Ureter (tissue), 1 donor: ENCODE results near the gene KLF13. TPM values are rescaled to one million over a fixed set of nuclear protein-coding genes. Genes with fewer than 3 reads are reported as not detected.
A peak's percentile ranks its signal among the peaks of the same experiment; 100 is the strongest.

ENCODE experiments used
- DNase-seq: peaks from one replicate; pipeline ENCODE4 v3.0.0-alpha.2; 2020; ENCODE audit warnings: low spot score
- total RNA-seq: library from RNA; stranded (reverse); gene quantifications from one replicate; pipeline ENCODE4 v1.2.4, GENCODE V29; 2023
- donor health status: DM: yes; HTN: yes; CAD: no.

Gene KLF13
- 77.5 TPM for total RNA-seq

DNA sequence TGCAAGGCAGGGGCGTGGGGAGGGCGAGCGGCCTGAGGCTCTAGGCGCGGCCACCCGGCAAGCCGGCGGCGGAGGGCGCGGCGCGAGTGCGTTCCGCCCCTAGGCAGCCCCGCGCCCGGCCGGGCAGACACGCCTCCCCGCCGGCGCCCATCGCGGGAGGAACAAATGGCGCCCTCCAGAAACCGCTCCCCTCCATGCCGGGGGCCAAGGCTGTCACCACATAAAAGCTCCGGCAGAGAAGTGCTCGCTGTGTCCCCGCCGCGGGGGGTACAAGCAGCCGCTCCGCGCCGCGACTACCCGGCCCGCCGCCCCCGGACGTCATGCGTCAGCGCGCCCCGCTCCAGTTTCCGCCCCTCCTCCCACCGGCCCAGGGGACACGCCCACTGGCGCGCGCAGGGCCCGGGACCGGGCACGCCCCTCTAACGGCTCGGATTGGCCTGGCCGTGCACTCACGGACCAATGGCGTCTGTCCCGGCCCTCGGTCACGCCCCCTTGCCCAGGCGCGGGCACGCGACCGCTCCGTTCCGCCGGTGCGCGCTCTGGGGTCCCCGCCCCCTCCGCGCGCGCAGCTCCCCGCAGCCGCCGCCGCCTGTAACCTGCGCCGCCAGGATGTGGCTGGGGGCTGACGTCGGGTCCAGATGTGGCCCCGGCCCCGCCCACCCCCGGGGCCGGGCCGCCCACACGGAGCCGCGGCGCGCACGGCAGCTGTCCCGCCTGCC, at the start of gene KLF13:
Gene KLF13, plus strand, starts transcription at position 680 of the 719 bp plus-strand sequence. CDS start 378 bp downstream, outside the sequence.
- DNase-seq = peak; percentile 99

- no peak for DNase-seq
These were observed 49.1 kb upstream of the KLF13 start for GRCh38 chr15:31277335-31278060.

- DNase-seq = no peak
These were observed 48.6 kb upstream of the KLF13 start for GRCh38 chr15:31278061-31278445.

DNA sequence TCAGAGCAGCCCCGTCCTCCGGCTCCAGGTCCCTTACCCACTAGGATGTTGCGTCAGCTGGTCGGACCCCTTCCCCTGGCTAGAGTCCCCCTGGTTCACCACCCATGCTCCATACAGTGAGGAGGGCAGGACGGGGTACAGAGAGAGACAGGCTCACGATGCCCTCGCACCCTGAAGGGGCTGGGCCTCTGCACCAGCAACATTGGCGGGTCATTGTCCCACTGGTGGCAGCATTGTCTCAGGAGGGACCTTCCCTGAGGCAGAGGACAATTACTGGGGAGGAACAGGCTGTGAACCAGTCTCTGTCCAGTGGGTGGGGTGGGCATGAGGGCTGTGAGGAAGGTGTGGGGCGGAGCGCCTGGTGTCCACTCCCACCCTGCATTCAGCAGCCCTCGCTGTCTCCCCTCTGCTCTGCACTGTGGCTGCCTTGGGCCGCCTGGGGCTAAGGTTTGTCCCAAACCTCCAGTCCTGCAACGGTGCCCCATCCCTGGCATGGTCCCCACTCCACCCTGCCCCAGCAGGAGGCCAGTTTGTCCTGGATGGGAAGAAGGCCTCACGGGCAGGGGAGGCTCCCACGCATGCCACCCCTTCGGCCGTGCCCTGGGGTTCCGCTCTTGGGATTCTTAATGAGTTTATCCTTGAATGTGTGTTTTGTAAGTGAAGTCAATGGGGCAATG, 48.0 kb upstream of the KLF13 start:
- no peak for DNase-seq

GRCh38 chr15:31279221-31280045, 47.2 kb upstream of the KLF13 start:
- DNase-seq = no peak

GRCh38 chr15:31280046-31280830, 46.4 kb upstream of the KLF13 start:
- no peak for DNase-seq

DNA sequence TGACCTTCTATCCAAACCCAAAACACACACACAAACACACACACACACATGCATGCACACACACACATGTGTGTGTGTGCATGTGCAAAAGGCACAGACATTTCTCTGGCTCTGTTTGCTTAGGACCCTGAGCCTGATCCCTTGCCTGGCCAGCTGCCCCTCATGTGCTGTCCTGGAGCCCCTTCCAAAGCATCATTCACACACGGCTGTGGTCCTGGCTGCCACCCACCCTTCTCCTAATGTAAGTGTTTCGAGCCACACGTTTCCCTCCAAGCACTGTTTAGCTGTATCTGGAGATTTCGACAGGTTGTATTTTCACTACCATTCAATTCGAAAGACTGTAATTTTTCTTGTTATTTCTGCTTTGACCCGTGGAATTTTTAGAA, 45.8 kb upstream of the KLF13 start:
- DNase-seq = no peak

DNA sequence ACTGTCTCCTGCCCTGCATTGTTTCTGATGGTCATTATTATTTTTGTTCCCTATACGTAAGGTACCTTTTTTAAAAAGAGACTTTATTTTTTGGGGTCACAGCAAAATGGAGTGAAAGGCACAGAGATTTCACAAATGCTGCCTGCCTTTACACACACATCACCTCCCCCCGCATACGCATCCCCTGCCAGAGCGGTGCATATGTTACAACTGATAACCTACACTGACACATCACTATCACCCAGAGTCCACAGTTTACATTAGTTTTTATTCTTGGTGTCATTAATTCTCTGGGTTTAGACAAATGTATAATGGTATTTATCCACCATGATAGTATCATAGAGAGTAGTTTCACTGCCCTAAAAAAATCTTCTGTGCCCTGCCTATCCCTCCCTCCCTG, 43.6 kb upstream of the KLF13 start:
- DNase-seq = no peak

DNA sequence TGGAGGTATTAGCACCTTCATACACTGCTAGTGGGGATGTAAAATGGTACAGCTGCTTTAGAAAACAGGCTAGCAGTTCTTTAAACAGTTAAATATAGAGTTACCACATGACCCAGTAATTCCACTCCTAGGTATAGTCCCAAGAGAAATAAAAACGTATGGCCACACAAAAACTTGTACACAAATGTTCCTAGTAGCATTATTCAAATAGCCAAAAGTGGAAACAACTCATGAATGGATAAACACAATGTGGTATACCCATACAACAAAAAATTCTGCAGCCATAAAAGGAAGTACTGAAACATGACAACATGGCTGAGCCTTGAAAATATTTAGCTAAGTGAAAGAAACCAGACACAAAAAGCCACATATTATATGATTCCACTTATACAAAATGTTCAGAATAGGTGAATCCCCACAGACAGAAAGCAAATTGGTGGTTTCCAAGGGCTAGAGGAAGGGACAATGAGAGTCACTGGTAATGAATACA, 40.8 kb upstream of the KLF13 start:
- no peak for DNase-seq

DNA sequence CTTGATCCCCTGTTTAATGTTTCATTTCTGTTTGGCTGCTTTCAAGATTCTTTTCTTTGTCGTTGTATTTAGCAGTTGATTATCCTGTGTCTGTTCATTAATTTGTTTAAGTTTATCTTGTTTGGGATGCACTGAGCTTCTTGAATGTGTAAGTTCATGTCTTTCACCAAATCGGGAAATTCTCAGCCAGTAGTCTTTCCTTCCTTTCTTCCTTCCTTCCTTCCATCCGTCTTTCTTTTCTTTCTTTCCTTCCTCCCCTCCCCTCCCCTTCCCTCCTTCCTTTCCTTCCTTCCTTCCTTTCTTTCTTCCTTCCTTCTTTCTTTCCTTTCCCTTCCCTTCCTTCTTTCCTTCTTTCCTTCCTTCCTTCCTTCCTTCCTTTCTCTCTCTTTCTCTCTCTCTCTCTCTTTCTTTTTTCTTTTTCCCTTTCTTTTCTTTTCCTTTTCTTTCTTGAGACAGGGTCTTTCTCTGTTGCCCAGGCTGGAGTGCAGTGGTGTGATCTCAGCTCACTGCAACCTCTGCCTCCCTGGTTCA, 35.5 kb upstream of the KLF13 start:
- DNase-seq = no peak

- no peak for DNase-seq
These were observed 34.1 kb upstream of the KLF13 start for GRCh38 chr15:31292391-31293015.

GRCh38 chr15:31293655-31294054, 33.0 kb upstream of the KLF13 start:
- no peak for DNase-seq

- no peak for DNase-seq
These were observed 32.6 kb upstream of the KLF13 start for GRCh38 chr15:31294067-31294466.

DNA sequence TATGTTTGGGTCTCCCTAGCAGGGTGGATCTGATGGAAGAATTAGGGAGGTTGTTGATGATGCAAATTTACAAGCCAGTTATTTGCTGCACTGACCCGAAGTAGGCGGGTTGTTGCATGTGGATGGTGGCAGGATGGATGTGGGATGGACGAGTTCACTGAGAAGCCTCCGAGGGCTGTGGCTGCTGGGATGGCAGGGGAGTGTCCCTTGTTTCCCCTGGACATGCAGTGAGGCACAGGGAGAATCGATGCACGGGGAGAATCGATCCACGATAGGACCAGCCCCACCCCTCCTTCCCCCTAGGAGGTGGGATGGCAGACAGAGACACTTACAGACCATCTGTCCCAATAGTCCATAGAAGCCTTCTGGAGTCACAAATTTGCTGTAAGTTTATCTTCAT, 31.0 kb upstream of the KLF13 start:
- DNase-seq = no peak

GRCh38 chr15:31296219-31296645, 30.4 kb upstream of the KLF13 start:
- DNase-seq = no peak

GRCh38 chr15:31296646-31297574, 29.7 kb upstream of the KLF13 start:
- DNase-seq = no peak

- DNase-seq = peak; percentile 87
These were observed 28.8 kb upstream of the KLF13 start for GRCh38 chr15:31297575-31298456.

- no peak for DNase-seq
These were observed 27.9 kb upstream of the KLF13 start for GRCh38 chr15:31298707-31299172.
